HEK293 (cell line): ENCODE results near the gene KIF26B.

ENCODE experiments used
- CTCF ChIA-PET: fragments of 350-600 bp; formaldehyde crosslinking; extraction: SDS; loops from one replicate; lab custom pipeline; 2021; ENCODE audit warnings: antibody characterized with exemption; lab: Yijun Ruan, JAX
- POLR2A ChIA-PET: fragments of 300-600 bp; formaldehyde crosslinking; extraction: SDS; loops from one replicate; lab custom pipeline; 2020; ENCODE audit warnings: antibody characterized with exemption, inconsistent platforms; lab: Yijun Ruan, JAX
- H3K27ac ChIP-seq: fragments of 200-500 bp; sonication (Bioruptor generic); 2 replicates; pipeline ENCODE4 v1.5.1; 2014; ENCODE audit warnings: low read depth, low read length, control low read depth, inconsistent platforms; ENCODE audit errors: extremely low read depth
- H3K36me3 ChIP-seq, 2 experiments: fragments of 200-500 bp in 1 of 2; sonication (Bioruptor generic) in 1 of 2; 1 replicate in 1 of 2; 2 replicates in 1 of 2; pipeline ENCODE4 v1.5.1; 2014 to 2017; ENCODE audit warnings: inconsistent platforms in 2 of 2, low read length in 2 of 2; ENCODE audit not compliant: control insufficient read depth in 2 of 2, insufficient read depth in 1 of 2
- H3K4me1 ChIP-seq: fragments of 200-500 bp; sonication (Bioruptor generic); 2 replicates; pipeline ENCODE4 v1.5.1; 2014; ENCODE audit warnings: mild to moderate bottlenecking, low read length, inconsistent platforms; ENCODE audit not compliant: control insufficient read depth, insufficient read depth
- H3K4me3 ChIP-seq: 2 replicates; pipeline ENCODE4 v1.5.1; 2011; ENCODE audit warnings: low read depth, mild to moderate bottlenecking, control low read depth, low read length, moderate library complexity
- H3K9me3 ChIP-seq: fragments of 200-500 bp; sonication (Bioruptor generic); 2 replicates; pipeline ENCODE4 v1.5.1; 2014; ENCODE audit warnings: low read depth, low read length, inconsistent platforms; ENCODE audit not compliant: control insufficient read depth, insufficient read depth
- GFI1B ChIP-seq: fragments of 450-650 bp; formaldehyde crosslinking; IDR thresholded peaks from 2 replicates; pipeline ENCODE4 v1.5.1; 2016; ENCODE audit warnings: missing biosample characterization, missing genetic modification characterization
- KLF16 ChIP-seq: fragments of 450-650 bp; formaldehyde crosslinking; IDR thresholded peaks from 2 replicates; pipeline ENCODE4 v1.5.1; 2017; ENCODE audit warnings: missing biosample characterization, missing genetic modification characterization
- KLF17 ChIP-seq: fragments of 450-650 bp; formaldehyde crosslinking; IDR thresholded peaks from 2 replicates; pipeline ENCODE4 v1.5.1; 2016; ENCODE audit warnings: missing biosample characterization, missing genetic modification characterization
- PATZ1 ChIP-seq: fragments of 450-650 bp; formaldehyde crosslinking; IDR thresholded peaks from 2 replicates; pipeline ENCODE4 v1.5.1; 2016; ENCODE audit warnings: missing biosample characterization, missing genetic modification characterization
- SCRT1 ChIP-seq: fragments of 450-650 bp; formaldehyde crosslinking; IDR thresholded peaks from 2 replicates; pipeline ENCODE4 v1.5.1; 2016; ENCODE audit warnings: missing biosample characterization, missing genetic modification characterization, borderline replicate concordance
- SP7 ChIP-seq: fragments of 450-650 bp; formaldehyde crosslinking; IDR thresholded peaks from 2 replicates; pipeline ENCODE4 v1.5.1; 2016; ENCODE audit warnings: missing biosample characterization, missing genetic modification characterization
- ZBTB20 ChIP-seq: fragments of 450-650 bp; formaldehyde crosslinking; IDR thresholded peaks from 2 replicates; pipeline ENCODE4 v1.5.1; 2016; ENCODE audit warnings: missing biosample characterization, missing genetic modification characterization
- ZBTB49 ChIP-seq: fragments of 450-650 bp; formaldehyde crosslinking; IDR thresholded peaks from 2 replicates; pipeline ENCODE4 v1.5.1; 2016; ENCODE audit warnings: missing biosample characterization, missing genetic modification characterization, low read depth
- ZBTB6 ChIP-seq: fragments of 450-650 bp; formaldehyde crosslinking; IDR thresholded peaks from 2 replicates; pipeline ENCODE4 v1.5.1; 2017; ENCODE audit warnings: missing biosample characterization, missing genetic modification characterization
- ZEB2 ChIP-seq: fragments of 450-650 bp; formaldehyde crosslinking; IDR thresholded peaks from 2 replicates; pipeline ENCODE4 v1.5.1; 2016; ENCODE audit warnings: missing biosample characterization, missing genetic modification characterization
- ZFP37 ChIP-seq: fragments of 450-650 bp; formaldehyde crosslinking; IDR thresholded peaks from 2 replicates; pipeline ENCODE4 v1.5.1; 2016; ENCODE audit warnings: missing biosample characterization, missing genetic modification characterization
- ZNF132 ChIP-seq: fragments of 450-650 bp; formaldehyde crosslinking; IDR thresholded peaks from 2 replicates; pipeline ENCODE4 v1.5.1; 2017; ENCODE audit warnings: missing biosample characterization, missing genetic modification characterization, borderline replicate concordance
- ZNF341 ChIP-seq: fragments of 450-650 bp; formaldehyde crosslinking; IDR thresholded peaks from 2 replicates; pipeline ENCODE4; 2016; ENCODE audit warnings: low read depth, missing biosample characterization, missing genetic modification characterization
- ZNF398 ChIP-seq: fragments of 450-650 bp; formaldehyde crosslinking; IDR thresholded peaks from 2 replicates; pipeline ENCODE4 v1.5.1; 2017; ENCODE audit warnings: missing biosample characterization, missing genetic modification characterization
- ZNF518A ChIP-seq: fragments of 450-650 bp; formaldehyde crosslinking; conservative IDR thresholded peaks from 2 replicates; pipeline ENCODE4 v1.5.1; 2016; ENCODE audit warnings: low read depth, missing biosample characterization, missing genetic modification characterization
- ZNF549 ChIP-seq: fragments of 450-650 bp; IDR thresholded peaks from 2 replicates; pipeline ENCODE4 v1.5.1; 2018; ENCODE audit warnings: missing biosample characterization, missing genetic modification characterization, mild to moderate bottlenecking, inconsistent platforms, moderate library complexity
- ZNF580 ChIP-seq: fragments of 450-650 bp; formaldehyde crosslinking; IDR thresholded peaks from 2 replicates; pipeline ENCODE4 v1.5.1; 2016; ENCODE audit warnings: missing biosample characterization, missing genetic modification characterization
- ZNF626 ChIP-seq: fragments of 450-650 bp; sonication (Bioruptor Pico); formaldehyde crosslinking; IDR thresholded peaks from 2 replicates; pipeline ENCODE4 v1.5.1; 2018; ENCODE audit warnings: missing biosample characterization, missing genetic modification characterization, inconsistent platforms
- ZNF76 ChIP-seq: fragments of 450-650 bp; formaldehyde crosslinking; IDR thresholded peaks from 2 replicates; pipeline ENCODE4; 2016; ENCODE audit warnings: low read depth, missing biosample characterization, missing genetic modification characterization, borderline replicate concordance

KIF26B gene

GRCh38 chr1:245606157-245606725, 451.5 kb downstream of the KIF26B start:
- Histone ChIP-seq H3K4me3 (no peak overlapping the region), H3K4me1 (no peaks in the 10 kb centered on the region), H3K9me3 (no peaks in the 10 kb centered on the region), H3K36me3 (no peaks in the 10 kb centered on the region), H3K27ac (no peak overlapping the region)
- ChIA-PET CTCF (interaction anchor here (0.6 kb wide), 1 partner anchor 440 kb away, joined by 3 read pairs; no protein-coding TSS in a partner anchor), POLR2A (no interaction called here)
- TF ChIP-seq ZNF398 (tag by site-specific recombination), result no peak
- no peak for TF ChIP-seq SCRT1 (tag by site-specific recombination)
- no peak for TF ChIP-seq ZNF132
- no peak for TF ChIP-seq ZNF341
- no peak for TF ChIP-seq ZBTB20 (tag by site-specific recombination)
- TF ChIP-seq ZNF549 (tag by site-specific recombination), result no peak
- TF ChIP-seq ZNF626 (tag by site-specific recombination), result no peak
- no peak for TF ChIP-seq ZNF580 (tag by site-specific recombination)
- TF ChIP-seq ZEB2 (tag by site-specific recombination), result no peak
- TF ChIP-seq SP7 (tag by site-specific recombination), result no peak
- no peak for TF ChIP-seq PATZ1 (tag by site-specific recombination)
- TF ChIP-seq KLF17 (tag by site-specific recombination), result no peak
- no peak for TF ChIP-seq ZBTB49 (tag by site-specific recombination)
- TF ChIP-seq ZNF518A (tag by site-specific recombination), result no peak
- TF ChIP-seq KLF16, result no peak
- no peak for TF ChIP-seq ZFP37
- TF ChIP-seq ZNF76 (tag by site-specific recombination), result no peak
- no peak for TF ChIP-seq ZBTB6 (tag by site-specific recombination)
- TF ChIP-seq GFI1B, result no peak
